ENCODE measurements around the gene ST6GALNAC6.

Gene ST6GALNAC6

GRCh38 chr9:127944586-127945218 lies 45.3 kb upstream of the ST6GALNAC6 start:
- no peak overlapping the region for H3K27ac ChIP-seq
- no peak overlapping the region for H3K4me3 ChIP-seq (ENCODE audit: low read depth in 1 of 2, low read length in 1 of 2)
- TF ChIP-seq, protein P1, sequence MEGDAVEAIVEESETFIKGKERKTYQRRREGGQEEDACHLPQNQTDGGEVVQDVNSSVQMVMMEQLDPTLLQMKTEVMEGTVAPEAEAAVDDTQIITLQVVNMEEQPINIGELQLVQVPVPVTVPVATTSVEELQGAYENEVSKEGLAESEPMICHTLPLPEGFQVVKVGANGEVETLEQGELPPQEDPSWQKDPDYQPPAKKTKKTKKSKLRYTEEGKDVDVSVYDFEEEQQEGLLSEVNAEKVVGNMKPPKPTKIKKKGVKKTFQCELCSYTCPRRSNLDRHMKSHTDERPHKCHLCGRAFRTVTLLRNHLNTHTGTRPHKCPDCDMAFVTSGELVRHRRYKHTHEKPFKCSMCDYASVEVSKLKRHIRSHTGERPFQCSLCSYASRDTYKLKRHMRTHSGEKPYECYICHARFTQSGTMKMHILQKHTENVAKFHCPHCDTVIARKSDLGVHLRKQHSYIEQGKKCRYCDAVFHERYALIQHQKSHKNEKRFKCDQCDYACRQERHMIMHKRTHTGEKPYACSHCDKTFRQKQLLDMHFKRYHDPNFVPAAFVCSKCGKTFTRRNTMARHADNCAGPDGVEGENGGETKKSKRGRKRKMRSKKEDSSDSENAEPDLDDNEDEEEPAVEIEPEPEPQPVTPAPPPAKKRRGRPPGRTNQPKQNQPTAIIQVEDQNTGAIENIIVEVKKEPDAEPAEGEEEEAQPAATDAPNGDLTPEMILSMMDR (IDR thresholded peaks at IDR 0.05) = no peak
- peaks cover 8 to 17% of the 10 kb centered on the region in 2 experiments for H3K4me1 ChIP-seq (ENCODE audit: control insufficient read depth in 1 of 2, insufficient read depth in 1 of 2, low read depth in 1 of 2, low read length in 1 of 2)
- no peaks in the 10 kb centered on the region for H3K27me3 ChIP-seq
- H3K9me3 ChIP-seq = no peaks in the 10 kb centered on the region
- H3K36me3 ChIP-seq = no peaks in the 10 kb centered on the region

DNA sequence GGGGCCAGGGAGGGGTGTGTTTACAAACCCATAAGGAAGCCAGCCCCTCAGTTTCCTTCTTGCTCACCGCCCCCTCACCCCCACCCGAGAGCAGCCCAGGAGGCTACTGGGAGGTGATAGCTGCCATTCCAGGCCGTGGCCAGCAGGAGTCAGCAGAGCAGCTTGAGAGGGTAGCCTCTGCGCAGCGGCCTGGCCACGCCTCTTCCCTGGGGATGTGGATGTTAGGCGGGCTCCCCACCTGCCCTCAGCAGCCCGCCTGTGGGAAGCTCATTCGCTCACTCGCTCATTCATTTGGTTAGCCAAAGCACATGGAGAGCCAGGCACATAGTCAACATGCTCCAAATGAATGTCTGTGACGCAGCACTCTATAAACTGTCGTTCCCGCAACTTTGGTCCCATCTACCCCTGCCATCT lies 44.3 kb upstream of the ST6GALNAC6 start:
- Histone ChIP-seq H3K4me3 (ENCODE audit: low read depth in 1 of 2, low read length in 1 of 2) (no peak overlapping the region), H3K27ac (no peak overlapping the region), H3K9me3 (no peaks in the 10 kb centered on the region), H3K36me3 (no peaks in the 10 kb centered on the region), H3K27me3 (no peaks in the 10 kb centered on the region), H3K4me1 (ENCODE audit: control insufficient read depth in 1 of 2, insufficient read depth in 1 of 2, low read depth in 1 of 2, low read length in 1 of 2) (peaks cover 8 to 17% of the 10 kb centered on the region in 2 experiments)
- TF ChIP-seq, protein P1 (IDR thresholded peaks at IDR 0.05) = peak; percentile 93

- Histone ChIP-seq H3K36me3 (no peaks in the 10 kb centered on the region), H3K9me3 (no peaks in the 10 kb centered on the region), H3K4me3 (ENCODE audit: low read depth in 1 of 2, low read length in 1 of 2) (no peak overlapping the region), H3K27ac (no peak overlapping the region), H3K4me1 (ENCODE audit: control insufficient read depth in 1 of 2, insufficient read depth in 1 of 2, low read depth in 1 of 2, low read length in 1 of 2) (peaks cover 8 to 18% of the 10 kb centered on the region in 2 experiments), H3K27me3 (no peaks in the 10 kb centered on the region)
- TF ChIP-seq, protein P1 (IDR thresholded peaks at IDR 0.05) = no peak
Observed at GRCh38 chr9:127943011-127943662, 43.7 kb upstream of the ST6GALNAC6 start.

DNA sequence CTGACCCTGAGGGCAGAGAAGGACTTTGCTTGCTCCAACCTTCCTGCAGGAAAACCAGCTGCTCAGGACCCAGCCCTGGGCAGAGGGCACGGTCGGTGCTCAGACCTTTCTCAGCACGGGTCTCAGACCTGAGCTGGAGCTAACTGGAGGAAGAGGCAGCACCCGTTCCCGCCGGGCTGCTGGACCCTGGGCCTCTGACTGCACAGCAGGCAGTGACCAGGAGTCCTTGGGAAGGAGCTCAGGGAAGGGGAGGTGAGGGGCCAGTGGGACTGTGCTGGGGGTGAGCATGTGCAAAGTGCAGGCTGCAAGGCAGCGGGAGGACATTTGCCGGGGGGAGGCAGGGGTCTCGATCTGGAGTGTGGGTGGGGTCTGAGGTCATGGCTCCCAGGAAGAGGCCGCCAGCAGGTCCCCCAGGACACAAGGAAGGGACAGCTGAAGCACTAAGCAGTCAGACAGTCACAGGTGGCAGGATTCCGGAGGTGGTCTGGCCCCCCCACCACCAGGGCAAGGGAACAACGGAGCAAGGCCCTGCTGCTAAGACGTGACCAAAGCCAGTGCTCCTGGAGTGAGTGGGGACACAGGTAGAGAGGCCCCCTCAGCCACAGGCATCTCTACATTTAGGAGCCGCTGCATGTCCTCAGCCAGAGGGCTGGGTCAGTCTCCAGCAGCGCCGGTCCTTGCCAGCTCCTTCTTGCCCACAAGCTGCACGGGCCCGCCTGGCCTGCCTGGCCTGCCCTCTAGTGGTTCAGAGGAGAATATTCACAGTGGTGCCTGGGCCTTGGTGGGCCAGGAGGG lies 43.0 kb upstream of the ST6GALNAC6 start:
- Histone ChIP-seq H3K4me3 (ENCODE audit: low read depth in 1 of 2, low read length in 1 of 2) (no peak overlapping the region), H3K9me3 (no peaks in the 10 kb centered on the region), H3K4me1 (ENCODE audit: control insufficient read depth in 1 of 2, insufficient read depth in 1 of 2, low read depth in 1 of 2, low read length in 1 of 2) (peaks cover 13 to 26% of the 10 kb centered on the region in 2 experiments), H3K27ac (no peak overlapping the region), H3K27me3 (no peaks in the 10 kb centered on the region), H3K36me3 (no peaks in the 10 kb centered on the region)
- TF ChIP-seq, protein P1 (IDR thresholded peaks at IDR 0.05) = peak; percentile 86

DNA sequence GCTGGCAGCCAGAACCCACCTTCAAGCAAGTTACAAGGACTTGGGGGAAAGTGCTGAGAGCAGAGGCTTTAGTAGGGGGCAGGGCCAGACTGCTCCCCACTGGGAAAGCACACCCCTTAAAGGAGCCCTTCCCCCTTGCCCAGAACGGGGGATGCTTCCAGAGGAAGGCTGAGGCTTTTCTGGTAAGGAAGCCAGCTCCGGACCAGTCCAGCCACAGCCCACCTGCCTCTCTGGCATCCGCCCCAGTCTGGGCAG lies 42.5 kb upstream of the ST6GALNAC6 start:
- no peaks in the 10 kb centered on the region for H3K36me3 ChIP-seq
- no peak overlapping the region for H3K4me3 ChIP-seq (ENCODE audit: low read depth in 1 of 2, low read length in 1 of 2)
- TF ChIP-seq, protein P1 (IDR thresholded peaks at IDR 0.05) = no peak
- no peaks in the 10 kb centered on the region for H3K27me3 ChIP-seq
- no peak overlapping the region for H3K27ac ChIP-seq
- H3K4me1 ChIP-seq (ENCODE audit: control insufficient read depth in 1 of 2, insufficient read depth in 1 of 2, low read depth in 1 of 2, low read length in 1 of 2) = peaks cover 18 to 31% of the 10 kb centered on the region in 2 experiments
- H3K9me3 ChIP-seq = no peaks in the 10 kb centered on the region

Data from neutrophil (primary cell).